GM12872 (cell line): ENCODE measurements around the gene ZNF641.

Source experiments
- TF ChIP-seq, protein P1 (sequence below): IDR thresholded peaks from 3 replicates; pipeline ENCODE4 v1.5.1; 2011; ENCODE audit warnings: low read depth, mild to moderate bottlenecking, low read length, moderate library complexity; ENCODE audit not compliant: insufficient read depth

The ZNF641 gene

DNA sequence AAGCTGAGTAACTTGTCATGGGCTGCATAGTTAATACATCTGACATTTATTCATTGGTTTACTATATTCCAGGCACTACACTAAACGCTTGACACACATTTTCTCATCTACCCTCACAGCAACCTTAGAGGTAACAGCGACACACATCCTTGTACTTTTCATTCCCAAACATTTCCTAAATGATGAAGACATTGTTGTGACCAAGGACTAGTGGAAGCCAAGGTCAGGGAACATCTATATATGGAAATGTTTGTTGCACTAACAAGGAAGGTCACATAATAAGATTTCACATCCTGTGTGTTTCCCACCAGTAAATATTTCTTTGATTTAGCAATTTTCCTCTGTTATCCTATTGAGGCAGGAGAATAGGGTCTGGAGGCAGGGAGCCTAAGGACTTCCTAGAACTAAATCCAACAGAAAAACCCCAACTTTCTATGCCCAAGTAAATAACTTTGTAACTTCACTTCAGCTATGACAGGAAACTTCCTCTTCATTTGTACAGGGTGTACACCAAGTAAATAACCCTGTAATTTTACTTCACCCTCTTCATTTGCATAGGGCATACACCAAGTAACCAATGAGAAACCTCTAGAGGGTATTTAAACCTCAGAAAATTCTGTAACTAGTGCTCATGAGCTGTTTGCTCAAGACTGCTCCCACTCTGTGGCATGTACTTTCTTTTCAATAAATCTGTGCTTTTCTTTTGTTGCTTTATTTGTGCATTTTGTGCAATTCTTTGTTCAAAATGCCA, 48.4 kb downstream of the ZNF641 start:
- TF ChIP-seq, protein P1, sequence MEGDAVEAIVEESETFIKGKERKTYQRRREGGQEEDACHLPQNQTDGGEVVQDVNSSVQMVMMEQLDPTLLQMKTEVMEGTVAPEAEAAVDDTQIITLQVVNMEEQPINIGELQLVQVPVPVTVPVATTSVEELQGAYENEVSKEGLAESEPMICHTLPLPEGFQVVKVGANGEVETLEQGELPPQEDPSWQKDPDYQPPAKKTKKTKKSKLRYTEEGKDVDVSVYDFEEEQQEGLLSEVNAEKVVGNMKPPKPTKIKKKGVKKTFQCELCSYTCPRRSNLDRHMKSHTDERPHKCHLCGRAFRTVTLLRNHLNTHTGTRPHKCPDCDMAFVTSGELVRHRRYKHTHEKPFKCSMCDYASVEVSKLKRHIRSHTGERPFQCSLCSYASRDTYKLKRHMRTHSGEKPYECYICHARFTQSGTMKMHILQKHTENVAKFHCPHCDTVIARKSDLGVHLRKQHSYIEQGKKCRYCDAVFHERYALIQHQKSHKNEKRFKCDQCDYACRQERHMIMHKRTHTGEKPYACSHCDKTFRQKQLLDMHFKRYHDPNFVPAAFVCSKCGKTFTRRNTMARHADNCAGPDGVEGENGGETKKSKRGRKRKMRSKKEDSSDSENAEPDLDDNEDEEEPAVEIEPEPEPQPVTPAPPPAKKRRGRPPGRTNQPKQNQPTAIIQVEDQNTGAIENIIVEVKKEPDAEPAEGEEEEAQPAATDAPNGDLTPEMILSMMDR: no peak

DNA sequence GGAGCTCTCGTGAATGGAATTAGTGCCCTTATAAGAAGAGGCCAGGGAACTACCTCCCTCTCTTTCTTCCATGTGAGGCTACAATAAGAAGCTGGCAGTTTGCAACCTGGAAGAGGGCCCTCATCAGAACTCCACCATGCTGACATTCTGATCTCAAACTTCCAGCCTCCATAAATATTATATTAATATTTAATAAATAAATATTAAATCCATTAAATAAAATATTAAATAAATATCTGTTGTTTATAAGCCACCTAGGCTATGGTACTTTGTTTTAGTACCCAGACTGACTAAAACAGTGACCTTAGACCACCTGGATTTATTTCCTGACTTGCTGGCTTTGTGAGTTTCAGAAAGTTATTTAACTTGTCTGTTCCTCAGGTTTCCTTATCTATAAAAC, 49.9 kb downstream of the ZNF641 start:
- TF ChIP-seq, protein P1: no peak

DNA sequence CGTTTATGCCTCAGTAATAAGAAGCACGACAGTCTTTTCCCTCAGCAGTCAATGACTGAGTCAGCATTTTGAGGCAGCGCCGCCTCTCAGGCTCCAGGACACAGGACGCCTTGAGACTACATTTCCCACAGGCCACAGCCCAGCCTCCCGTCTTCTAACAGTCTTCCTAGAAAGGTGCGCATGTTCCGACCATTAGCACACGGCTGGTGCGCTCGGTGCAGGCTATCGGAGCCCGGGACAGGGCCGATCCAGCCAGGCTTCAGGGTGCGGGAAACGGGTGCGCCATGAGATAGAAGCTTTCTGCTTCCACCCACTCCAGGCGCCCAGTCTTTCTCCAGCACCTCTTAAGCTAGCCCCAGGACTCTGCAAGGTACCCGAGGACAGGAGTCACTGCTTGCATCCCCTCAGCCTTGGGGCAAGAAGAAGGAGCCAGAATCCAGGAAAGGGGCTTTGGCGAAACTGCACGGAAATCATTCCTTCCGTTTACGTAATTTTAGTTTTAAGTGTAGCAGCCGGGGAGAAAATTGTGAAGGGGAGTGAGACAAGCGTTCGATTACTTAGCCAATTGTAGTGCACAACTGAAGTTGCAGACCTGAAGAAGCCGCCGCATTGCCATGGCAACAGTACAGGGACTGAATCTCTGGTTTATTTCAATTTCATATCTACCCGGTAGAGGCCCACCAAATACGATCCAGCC, 54.0 kb downstream of the ZNF641 start:
- TF ChIP-seq, protein P1: no peak

DNA sequence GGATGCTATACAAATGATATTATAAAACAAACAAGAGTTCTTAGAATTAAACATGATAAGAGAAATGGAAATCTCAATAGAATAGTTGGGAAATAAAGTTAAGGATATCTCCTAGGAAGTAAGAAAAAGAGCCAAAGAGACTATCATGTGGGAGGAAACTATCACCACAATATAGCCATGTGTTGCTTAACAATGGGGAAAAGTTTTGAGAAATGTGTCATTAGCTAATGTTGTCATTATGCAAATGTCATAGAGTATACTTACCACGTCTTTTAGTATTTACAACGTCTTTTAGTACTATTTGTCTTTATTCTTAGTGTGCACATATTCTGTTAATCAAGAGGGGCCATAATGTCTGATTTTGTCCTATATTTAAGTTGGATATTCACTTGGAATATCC, 58.7 kb downstream of the ZNF641 start:
- TF ChIP-seq, protein P1: no peak

DNA sequence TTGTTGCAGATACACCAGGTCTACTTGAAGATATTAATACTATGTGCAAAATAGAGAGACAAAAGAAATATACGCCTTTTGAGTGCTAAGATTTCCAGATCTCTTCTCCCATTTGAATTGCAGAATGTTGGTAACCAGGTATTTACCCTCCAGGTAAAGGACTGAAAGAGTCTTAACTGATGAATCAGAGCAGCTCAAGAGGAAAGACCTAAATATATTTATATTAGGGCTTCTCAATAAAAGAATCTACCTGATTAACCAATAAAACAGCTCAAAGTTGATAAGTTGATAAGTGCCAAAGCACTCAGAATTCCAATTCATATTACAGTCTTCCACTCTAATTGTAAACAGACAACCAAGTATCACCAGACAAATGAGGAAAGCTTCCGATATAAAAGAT, 59.2 kb downstream of the ZNF641 start:
- TF ChIP-seq, protein P1: no peak

DNA sequence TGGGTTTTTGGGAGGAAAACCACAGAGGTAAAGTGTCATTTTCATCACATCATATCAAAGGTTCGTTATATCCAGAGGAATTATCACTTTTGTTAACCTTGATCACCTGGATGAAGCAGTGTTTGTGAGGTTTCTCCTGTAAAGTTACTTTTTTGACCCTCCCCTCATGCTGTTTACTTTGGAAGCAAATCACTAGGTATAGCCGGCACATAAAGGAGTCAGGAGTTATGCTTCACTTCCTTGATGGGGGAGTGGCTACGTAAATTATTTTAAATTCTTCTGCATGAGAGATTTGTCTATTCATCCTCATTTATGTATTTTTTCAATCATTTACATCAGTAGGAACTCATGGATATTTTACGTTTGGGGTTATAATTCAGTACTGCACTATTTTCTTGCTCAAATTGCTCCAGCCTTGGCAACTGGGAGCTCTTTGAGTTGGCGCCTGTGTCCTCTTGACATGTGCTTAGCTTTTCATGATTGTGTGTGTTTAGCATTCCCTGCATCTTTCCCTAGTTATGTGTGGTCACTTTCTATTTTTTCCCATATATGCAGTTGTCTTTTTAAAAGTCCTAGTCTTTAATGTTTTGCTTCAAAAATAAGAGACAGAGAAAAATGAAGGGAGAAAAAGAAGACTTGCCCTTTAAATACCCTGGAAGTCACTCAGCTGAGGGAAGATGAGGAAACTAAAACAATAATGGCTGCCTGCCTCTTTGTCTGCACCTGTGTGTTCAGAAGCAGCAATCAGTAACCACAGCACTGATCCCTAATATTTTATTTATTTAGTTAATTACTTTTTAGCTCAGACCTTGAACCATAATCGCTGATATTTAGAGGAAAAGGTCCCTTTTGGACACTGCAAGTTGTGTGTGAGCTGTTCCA, 62.1 kb downstream of the ZNF641 start:
- TF ChIP-seq, protein P1: no peak
